HUES64 (cell line): ENCODE results near the gene TARDBP. TPM values are rescaled to one million over a fixed set of nuclear protein-coding genes. Genes with fewer than 3 reads are reported as not detected.

Experiments used
- H3K27ac ChIP-seq: 2 replicates; pipeline ENCODE4 v1.7.0; 2013; ENCODE audit warnings: low read depth, low read length, inconsistent platforms
- H3K27me3 ChIP-seq: 2 replicates; pipeline ENCODE4 v1.6.1; 2013; ENCODE audit warnings: mild to moderate bottlenecking, low read length; ENCODE audit not compliant: insufficient read depth
- H3K36me3 ChIP-seq: 2 replicates; pipeline ENCODE4 v1.6.1; 2013; ENCODE audit warnings: mild to moderate bottlenecking, low read length; ENCODE audit not compliant: insufficient read depth
- H3K4me1 ChIP-seq: 2 replicates; pipeline ENCODE4 v1.6.1; 2013; ENCODE audit warnings: mild to moderate bottlenecking, low read length, moderate library complexity; ENCODE audit not compliant: insufficient read depth
- H3K4me3 ChIP-seq: 2 replicates; pipeline ENCODE4 v1.5.1; 2013; ENCODE audit warnings: mild to moderate bottlenecking, low read length, moderate library complexity
- H3K9ac ChIP-seq: 2 replicates; pipeline ENCODE4 v1.6.1; 2013; ENCODE audit warnings: mild to moderate bottlenecking, low read depth, low read length
- H3K9me3 ChIP-seq: 2 replicates; pipeline ENCODE4 v1.6.1; 2013; ENCODE audit warnings: low read depth, low read length; ENCODE audit not compliant: insufficient read depth
- WGBS: fragments of 150-250, 120-280 bp; methylation state at CpG from one replicate; pipeline ENCODE4 v1.1.7; 2013; ENCODE audit warnings: missing lambda C conversion rate; 5-methylcytosine and 5-hydroxymethylcytosine counted together
- polyA plus RNA-seq, 2 experiments: library from polyadenylated mRNA; stranded (reverse); fragments of 50-300 nt; gene quantifications; one replicate each; pipeline ENCODE4 v1.2.3, GENCODE V29; 2013

TARDBP gene
- polyA plus RNA-seq (2013, experiment 1 of 2) = 302 TPM
- polyA plus RNA-seq (2013, experiment 2 of 2) = 275 TPM

GRCh38 chr1:11012260-11013159 is at the start of gene TARDBP:
TARDBP (plus strand) TSS chr1:11012654; CDS start chr1:11013728, 1,074 bp downstream.
- Histone ChIP-seq H3K4me3 (peak within 1 kb of the TSS; percentile 89), H3K9ac (peak within 1 kb of the TSS; percentile 100), H3K27ac (peak within 1 kb of the TSS; percentile 100), H3K36me3 (peaks cover 44% of the 10 kb centered on the region), H3K27me3 (no peaks in the 10 kb centered on the region), H3K9me3 (no peaks in the 10 kb centered on the region), H3K4me1 (peaks cover 19% of the 10 kb centered on the region)
- under 1% methylated on average over 94 of the region's 94 CpGs for WGBS

- 85% methylated on average over 9 of the region's 10 CpGs for WGBS
- Histone ChIP-seq H3K27me3 (no peaks in the 10 kb centered on the region), H3K4me3 (no peak overlapping the region), H3K4me1 (peaks cover 24% of the 10 kb centered on the region), H3K36me3 (no peaks in the 10 kb centered on the region), H3K9me3 (no peaks in the 10 kb centered on the region), H3K27ac (no peak overlapping the region), H3K9ac (no peak overlapping the region)
Measured at GRCh38 chr1:10965546-10966226, 46.8 kb upstream of the TARDBP start.

- no peaks in the 10 kb centered on the region for H3K9me3 ChIP-seq
- H3K27me3 ChIP-seq = no peaks in the 10 kb centered on the region
- no peak overlapping the region for H3K4me3 ChIP-seq
- no peak overlapping the region for H3K9ac ChIP-seq
- H3K36me3 ChIP-seq = no peaks in the 10 kb centered on the region
- H3K27ac ChIP-seq = no peak overlapping the region
- WGBS = 97% methylated on average over 3 of the region's 3 CpGs
- peaks cover 24% of the 10 kb centered on the region for H3K4me1 ChIP-seq
Measured at GRCh38 chr1:10967090-10967489, 45.4 kb upstream of the TARDBP start.

GRCh38 chr1:10968411-10968826 is 44.0 kb upstream of the TARDBP start:
- H3K27me3 ChIP-seq = no peaks in the 10 kb centered on the region
- 67% methylated on average over 13 of the region's 13 CpGs for whole genome bisulfite sequencing
- no peaks in the 10 kb centered on the region for H3K9me3 ChIP-seq
- H3K9ac ChIP-seq = no peak overlapping the region
- H3K36me3 ChIP-seq = no peaks in the 10 kb centered on the region
- H3K4me1 ChIP-seq = peaks cover 24% of the 10 kb centered on the region
- no peak overlapping the region for H3K4me3 ChIP-seq
- H3K27ac ChIP-seq = no peak overlapping the region

GRCh38 chr1:10969267-10969970 is 43.0 kb upstream of the TARDBP start:
- Histone ChIP-seq H3K36me3 (no peaks in the 10 kb centered on the region), H3K9me3 (no peaks in the 10 kb centered on the region), H3K27me3 (no peaks in the 10 kb centered on the region), H3K9ac (no peak overlapping the region), H3K27ac (no peak overlapping the region), H3K4me1 (peaks cover 24% of the 10 kb centered on the region), H3K4me3 (no peak overlapping the region)
- 52% methylated on average over 14 of the region's 14 CpGs for WGBS

GRCh38 chr1:10969971-10970332 is 42.5 kb upstream of the TARDBP start:
- Histone ChIP-seq H3K27ac (no peak overlapping the region), H3K27me3 (no peaks in the 10 kb centered on the region), H3K36me3 (no peaks in the 10 kb centered on the region), H3K9me3 (no peaks in the 10 kb centered on the region), H3K4me3 (no peak overlapping the region), H3K4me1 (peaks cover 24% of the 10 kb centered on the region), H3K9ac (no peak overlapping the region)
- 43% methylated on average over 2 of the region's 2 CpGs for WGBS

- no peak overlapping the region for H3K9ac ChIP-seq
- WGBS = 74% methylated on average over 10 of the region's 10 CpGs
- H3K4me3 ChIP-seq = no peak overlapping the region
- H3K27ac ChIP-seq = no peak overlapping the region
- no peaks in the 10 kb centered on the region for H3K27me3 ChIP-seq
- H3K9me3 ChIP-seq = no peaks in the 10 kb centered on the region
- H3K4me1 ChIP-seq = peaks cover 14% of the 10 kb centered on the region
- H3K36me3 ChIP-seq = no peaks in the 10 kb centered on the region
Measured at GRCh38 chr1:10973552-10973951, 38.9 kb upstream of the TARDBP start.

GRCh38 chr1:10973956-10974881 is 38.2 kb upstream of the TARDBP start:
- Histone ChIP-seq H3K9me3 (no peaks in the 10 kb centered on the region), H3K27me3 (no peaks in the 10 kb centered on the region), H3K4me3 (no peak overlapping the region), H3K36me3 (no peaks in the 10 kb centered on the region), H3K9ac (no peak overlapping the region), H3K4me1 (peaks cover 13% of the 10 kb centered on the region), H3K27ac (no peak overlapping the region)
- 94% methylated on average over 17 of the region's 17 CpGs for WGBS

GRCh38 chr1:10975567-10976326 is 36.7 kb upstream of the TARDBP start:
- Histone ChIP-seq H3K27me3 (no peaks in the 10 kb centered on the region), H3K36me3 (no peaks in the 10 kb centered on the region), H3K4me3 (no peak overlapping the region), H3K4me1 (peaks cover 15% of the 10 kb centered on the region; the same call in 1 of the 2 replicates), H3K9ac (no peak overlapping the region), H3K27ac (no peak overlapping the region), H3K9me3 (no peaks in the 10 kb centered on the region)
- WGBS = 70% methylated on average over 18 of the region's 19 CpGs

GRCh38 chr1:10978719-10979118 is 33.7 kb upstream of the TARDBP start:
- Histone ChIP-seq H3K27me3 (no peaks in the 10 kb centered on the region), H3K4me1 (peaks cover 22% of the 10 kb centered on the region; the same call in 1 of the 2 replicates), H3K4me3 (no peak overlapping the region), H3K9ac (no peak overlapping the region), H3K27ac (no peak overlapping the region), H3K36me3 (no peaks in the 10 kb centered on the region), H3K9me3 (no peaks in the 10 kb centered on the region)
- 92% methylated on average over 4 of the region's 4 CpGs for WGBS
